ENCODE data around the gene C10orf71. TPM values are rescaled to one million over a fixed set of nuclear protein-coding genes. Genes with fewer than 3 reads are reported as not detected.

Gene C10orf71
- total RNA-seq, 1 experiment from 2014 or later = not detected

DNA sequence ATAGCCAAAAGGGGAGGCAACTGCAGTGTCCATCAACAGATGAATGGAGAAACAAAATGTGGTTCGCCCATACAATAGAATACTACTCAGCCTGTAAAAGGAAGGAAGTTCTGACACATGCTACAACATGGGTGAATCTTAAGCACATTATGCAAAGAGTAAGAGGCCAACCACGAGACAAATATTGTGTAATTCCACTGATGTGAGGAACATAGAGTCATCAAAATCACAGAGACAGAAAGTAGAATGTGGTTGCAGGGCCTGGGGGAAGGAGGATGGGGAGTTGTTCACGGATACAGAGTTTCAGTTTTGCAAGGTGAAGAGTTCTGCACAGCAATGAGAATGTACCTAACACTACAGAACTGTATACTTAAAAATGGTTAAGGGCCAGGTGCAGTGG lies 13.7 kb upstream of the C10orf71 start:
- intact Hi-C loops (cut with micrococcal nuclease; ENCODE audit: unreplicated experiment) = no loop called here
- Mint-ChIP-seq H3K9me3 (ENCODE audit: low read depth, unreplicated experiment) (no peaks in the 10 kb centered on the region), H3K36me3 (ENCODE audit: insufficient read depth, unreplicated experiment) (no peaks in the 10 kb centered on the region), H3K4me1 (ENCODE audit: low read depth, unreplicated experiment) (no peaks in the 10 kb centered on the region), H3K27ac (ENCODE audit: unreplicated experiment) (no peak overlapping the region), H3K27me3 (ENCODE audit: unreplicated experiment) (peaks cover 97% of the 10 kb centered on the region), H3K4me3 (ENCODE audit: low read depth, unreplicated experiment) (no peak overlapping the region)
- CTCF ChIA-PET = no interaction called here
- no peak for DNase-seq
- no peak for TF ChIP-seq CTCF (IDR thresholded peaks at IDR 0.05; ENCODE audit: unreplicated experiment)
- BruUV-seq (replicated peaks) = no TSS peak

DNA sequence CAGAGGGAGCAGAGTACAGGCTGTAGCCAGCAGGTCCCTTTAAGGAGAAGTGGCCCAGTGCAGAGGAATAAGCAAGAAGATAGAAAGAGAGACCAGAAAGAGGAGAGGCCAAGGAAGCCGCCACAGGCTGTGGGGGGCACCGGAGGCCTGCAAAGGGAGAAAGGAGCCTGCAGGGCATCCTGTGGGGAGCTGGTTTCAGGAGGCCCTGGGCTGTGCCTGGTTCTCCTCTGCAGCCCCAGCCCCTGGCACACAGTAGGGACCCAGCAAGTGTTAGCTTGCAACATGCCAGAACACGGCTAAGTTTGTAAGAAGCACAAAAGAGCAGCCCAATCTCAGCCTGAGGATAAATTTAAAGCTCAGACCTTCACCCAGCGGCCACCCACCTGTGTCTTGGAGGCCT lies 12.3 kb upstream of the C10orf71 start:
- TF ChIP-seq CTCF (IDR thresholded peaks at IDR 0.05; ENCODE audit: unreplicated experiment) = no peak
- H3K36me3 Mint-ChIP-seq (ENCODE audit: insufficient read depth, unreplicated experiment) = no peaks in the 10 kb centered on the region
- no peak overlapping the region for H3K27ac Mint-ChIP-seq (ENCODE audit: unreplicated experiment)
- H3K4me3 Mint-ChIP-seq (ENCODE audit: low read depth, unreplicated experiment) = no peak overlapping the region
- peaks cover 97% of the 10 kb centered on the region for H3K27me3 Mint-ChIP-seq (ENCODE audit: unreplicated experiment)
- H3K4me1 Mint-ChIP-seq (ENCODE audit: low read depth, unreplicated experiment) = no peaks in the 10 kb centered on the region
- no peaks in the 10 kb centered on the region for H3K9me3 Mint-ChIP-seq (ENCODE audit: low read depth, unreplicated experiment)
- DNase-seq = no peak
- CTCF ChIA-PET = no interaction called here
- intact Hi-C loops (cut with micrococcal nuclease; ENCODE audit: unreplicated experiment) = no loop called here
- BruUV-seq (replicated peaks) = no TSS peak

GRCh38 chr10:49287689-49288340 lies 11.2 kb upstream of the C10orf71 start:
- intact Hi-C loops (cut with micrococcal nuclease; ENCODE audit: unreplicated experiment) = no loop called here
- Mint-ChIP-seq H3K27ac (ENCODE audit: unreplicated experiment) (no peak overlapping the region), H3K4me1 (ENCODE audit: low read depth, unreplicated experiment) (no peaks in the 10 kb centered on the region), H3K27me3 (ENCODE audit: unreplicated experiment) (peaks cover 97% of the 10 kb centered on the region), H3K4me3 (ENCODE audit: low read depth, unreplicated experiment) (no peak overlapping the region), H3K36me3 (ENCODE audit: insufficient read depth, unreplicated experiment) (no peaks in the 10 kb centered on the region), H3K9me3 (ENCODE audit: low read depth, unreplicated experiment) (no peaks in the 10 kb centered on the region)
- no peak for TF ChIP-seq CTCF (IDR thresholded peaks at IDR 0.05; ENCODE audit: unreplicated experiment)
- BruUV-seq (replicated peaks) = no TSS peak
- CTCF ChIA-PET = no interaction called here
- no peak for DNase-seq

- no peak for DNase-seq
- no peak overlapping the region for H3K4me3 Mint-ChIP-seq (ENCODE audit: low read depth, unreplicated experiment)
- H3K27me3 Mint-ChIP-seq (ENCODE audit: unreplicated experiment) = peaks cover 97% of the 10 kb centered on the region
- no peaks in the 10 kb centered on the region for H3K9me3 Mint-ChIP-seq (ENCODE audit: low read depth, unreplicated experiment)
- no peak for TF ChIP-seq CTCF (IDR thresholded peaks at IDR 0.05; ENCODE audit: unreplicated experiment)
- no TSS peak for BruUV-seq (replicated peaks)
- no peak overlapping the region for H3K27ac Mint-ChIP-seq (ENCODE audit: unreplicated experiment)
- intact Hi-C loops (cut with micrococcal nuclease; ENCODE audit: unreplicated experiment) = no loop called here
- H3K36me3 Mint-ChIP-seq (ENCODE audit: insufficient read depth, unreplicated experiment) = no peaks in the 10 kb centered on the region
- no peaks in the 10 kb centered on the region for H3K4me1 Mint-ChIP-seq (ENCODE audit: low read depth, unreplicated experiment)
- CTCF ChIA-PET = no interaction called here
These were observed 10.5 kb upstream of the C10orf71 start for GRCh38 chr10:49288341-49289065.
